Measurements from ENCODE around the gene LASP1. TPM values are rescaled to one million over a fixed set of nuclear protein-coding genes. Genes with fewer than 3 reads are reported as not detected.

Gene LASP1
- total RNA-seq, 1 donor from 2014 or later, result 201 TPM

DNA sequence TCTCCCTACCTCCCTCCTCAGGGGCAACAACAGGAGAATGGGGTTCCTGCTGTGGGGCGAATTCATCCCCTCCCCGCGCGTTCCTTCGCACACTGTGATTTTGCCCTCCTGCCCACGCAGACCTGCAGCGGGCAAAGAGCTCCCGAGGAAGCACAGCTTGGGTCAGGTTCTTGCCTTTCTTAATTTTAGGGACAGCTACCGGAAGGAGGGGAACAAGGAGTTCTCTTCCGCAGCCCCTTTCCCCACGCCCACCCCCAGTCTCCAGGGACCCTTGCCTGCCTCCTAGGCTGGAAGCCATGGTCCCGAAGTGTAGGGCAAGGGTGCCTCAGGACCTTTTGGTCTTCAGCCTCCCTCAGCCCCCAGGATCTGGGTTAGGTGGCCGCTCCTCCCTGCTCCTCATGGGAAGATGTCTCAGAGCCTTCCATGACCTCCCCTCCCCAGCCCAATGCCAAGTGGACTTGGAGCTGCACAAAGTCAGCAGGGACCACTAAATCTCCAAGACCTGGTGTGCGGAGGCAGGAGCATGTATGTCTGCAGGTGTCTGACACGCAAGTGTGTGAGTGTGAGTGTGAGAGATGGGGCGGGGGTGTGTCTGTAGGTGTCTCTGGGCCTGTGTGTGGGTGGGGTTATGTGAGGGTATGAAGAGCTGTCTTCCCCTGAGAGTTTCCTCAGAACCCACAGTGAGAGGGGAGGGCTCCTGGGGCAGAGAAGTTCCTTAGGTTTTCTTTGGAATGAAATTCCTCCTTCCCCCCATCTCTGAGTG, 49.6 kb downstream of the LASP1 start:
- no peaks in the 10 kb centered on the region for H3K27me3 ChIP-seq (ENCODE audit: control insufficient read depth, insufficient read depth, low read length)
- no peak overlapping the region for H3K4me3 ChIP-seq (ENCODE audit: low read depth, low read length)
- TF ChIP-seq, protein P1, sequence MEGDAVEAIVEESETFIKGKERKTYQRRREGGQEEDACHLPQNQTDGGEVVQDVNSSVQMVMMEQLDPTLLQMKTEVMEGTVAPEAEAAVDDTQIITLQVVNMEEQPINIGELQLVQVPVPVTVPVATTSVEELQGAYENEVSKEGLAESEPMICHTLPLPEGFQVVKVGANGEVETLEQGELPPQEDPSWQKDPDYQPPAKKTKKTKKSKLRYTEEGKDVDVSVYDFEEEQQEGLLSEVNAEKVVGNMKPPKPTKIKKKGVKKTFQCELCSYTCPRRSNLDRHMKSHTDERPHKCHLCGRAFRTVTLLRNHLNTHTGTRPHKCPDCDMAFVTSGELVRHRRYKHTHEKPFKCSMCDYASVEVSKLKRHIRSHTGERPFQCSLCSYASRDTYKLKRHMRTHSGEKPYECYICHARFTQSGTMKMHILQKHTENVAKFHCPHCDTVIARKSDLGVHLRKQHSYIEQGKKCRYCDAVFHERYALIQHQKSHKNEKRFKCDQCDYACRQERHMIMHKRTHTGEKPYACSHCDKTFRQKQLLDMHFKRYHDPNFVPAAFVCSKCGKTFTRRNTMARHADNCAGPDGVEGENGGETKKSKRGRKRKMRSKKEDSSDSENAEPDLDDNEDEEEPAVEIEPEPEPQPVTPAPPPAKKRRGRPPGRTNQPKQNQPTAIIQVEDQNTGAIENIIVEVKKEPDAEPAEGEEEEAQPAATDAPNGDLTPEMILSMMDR (IDR thresholded peaks at IDR 0.05; ENCODE audit: insufficient read depth, low read length, poor library complexity, severe bottlenecking), result no peak
- H3K36me3 ChIP-seq (ENCODE audit: control insufficient read depth, insufficient read depth, low read length), result peaks cover 4% of the 10 kb centered on the region
- DNase-seq (ENCODE audit: low read depth), result no peak

DNA sequence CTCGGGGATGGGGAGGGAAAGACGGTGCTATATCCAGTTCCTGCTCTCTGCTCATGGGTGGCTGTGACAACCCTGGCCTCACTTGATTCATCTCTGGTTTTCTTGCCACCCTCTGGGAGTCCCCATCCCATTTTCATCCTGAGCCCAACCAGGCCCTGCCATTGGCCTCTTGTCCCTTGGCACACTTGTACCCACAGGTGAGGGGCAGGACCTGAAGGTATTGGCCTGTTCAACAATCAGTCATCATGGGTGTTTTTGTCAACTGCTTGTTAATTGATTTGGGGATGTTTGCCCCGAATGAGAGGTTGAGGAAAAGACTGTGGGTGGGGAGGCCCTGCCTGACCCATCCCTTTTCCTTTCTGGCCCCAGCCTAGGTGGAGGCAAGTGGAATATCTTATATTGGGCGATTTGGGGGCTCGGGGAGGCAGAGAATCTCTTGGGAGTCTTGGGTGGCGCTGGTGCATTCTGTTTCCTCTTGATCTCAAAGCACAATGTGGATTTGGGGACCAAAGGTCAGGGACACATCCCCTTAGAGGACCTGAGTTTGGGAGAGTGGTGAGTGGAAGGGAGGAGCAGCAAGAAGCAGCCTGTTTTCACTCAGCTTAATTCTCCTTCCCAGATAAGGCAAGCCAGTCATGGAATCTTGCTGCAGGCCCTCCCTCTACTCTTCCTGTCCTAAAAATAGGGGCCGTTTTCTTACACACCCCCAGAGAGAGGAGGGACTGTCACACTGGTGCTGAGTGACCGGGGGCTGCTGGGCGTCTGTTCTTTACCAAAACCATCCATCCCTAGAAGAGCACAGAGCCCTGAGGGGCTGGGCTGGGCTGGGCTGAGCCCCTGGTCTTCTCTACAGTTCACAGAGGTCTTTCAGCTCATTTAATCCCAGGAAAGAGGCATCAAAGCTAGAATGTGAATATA, 50.8 kb downstream of the LASP1 start:
- peaks cover 4% of the 10 kb centered on the region for H3K36me3 ChIP-seq (ENCODE audit: control insufficient read depth, insufficient read depth, low read length)

DNA sequence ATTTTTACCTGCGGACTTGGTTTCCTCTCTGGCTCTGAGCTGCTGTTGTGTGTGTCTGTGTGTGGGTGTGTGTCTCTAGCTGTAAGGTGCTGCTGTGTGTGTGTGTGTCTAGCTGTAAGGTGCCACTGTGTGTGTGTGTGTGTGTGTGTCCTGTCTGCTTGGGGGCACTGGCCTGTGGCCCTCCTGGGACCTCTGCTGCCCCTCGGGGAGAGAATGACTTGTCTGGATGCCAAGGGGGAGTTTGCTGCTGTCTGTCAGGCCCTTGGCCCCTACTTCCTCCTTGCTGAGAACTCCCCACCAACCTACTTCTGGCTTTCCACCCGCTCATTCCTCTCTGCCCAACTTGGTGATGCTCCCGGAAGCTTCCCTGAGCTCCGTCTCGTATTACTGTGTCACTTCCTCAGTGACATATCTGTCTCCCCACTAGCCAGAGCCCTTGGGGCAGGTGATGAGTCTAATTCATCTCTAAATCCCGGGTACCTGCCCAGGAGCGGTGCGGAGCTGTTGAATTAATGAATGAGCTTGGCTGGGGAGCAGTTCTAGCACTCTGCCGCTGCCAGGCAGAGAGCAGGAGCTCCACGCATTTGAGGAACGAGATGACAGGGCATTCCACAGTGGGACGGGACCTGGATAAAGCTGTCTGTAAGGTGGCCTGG, 52.0 kb downstream of the LASP1 start:
- TF ChIP-seq, protein P1 (IDR thresholded peaks at IDR 0.05; ENCODE audit: insufficient read depth, low read length, poor library complexity, severe bottlenecking), result no peak
- DNase-seq (ENCODE audit: low read depth), result no peak
- Histone ChIP-seq H3K4me3 (ENCODE audit: low read depth, low read length) (no peak overlapping the region), H3K27me3 (ENCODE audit: control insufficient read depth, insufficient read depth, low read length) (no peaks in the 10 kb centered on the region), H3K36me3 (ENCODE audit: control insufficient read depth, insufficient read depth, low read length) (peaks cover 4% of the 10 kb centered on the region)

More for the DNA sequence above, 50.8 kb downstream of the LASP1 start:
- H3K27me3 ChIP-seq (ENCODE audit: control insufficient read depth, insufficient read depth, low read length), result no peaks in the 10 kb centered on the region
- H3K4me3 ChIP-seq (ENCODE audit: low read depth, low read length), result no peak overlapping the region
- DNase-seq (ENCODE audit: low read depth), result no peak
- TF ChIP-seq, protein P1 (IDR thresholded peaks at IDR 0.05; ENCODE audit: insufficient read depth, low read length, poor library complexity, severe bottlenecking), result no peak

DNA sequence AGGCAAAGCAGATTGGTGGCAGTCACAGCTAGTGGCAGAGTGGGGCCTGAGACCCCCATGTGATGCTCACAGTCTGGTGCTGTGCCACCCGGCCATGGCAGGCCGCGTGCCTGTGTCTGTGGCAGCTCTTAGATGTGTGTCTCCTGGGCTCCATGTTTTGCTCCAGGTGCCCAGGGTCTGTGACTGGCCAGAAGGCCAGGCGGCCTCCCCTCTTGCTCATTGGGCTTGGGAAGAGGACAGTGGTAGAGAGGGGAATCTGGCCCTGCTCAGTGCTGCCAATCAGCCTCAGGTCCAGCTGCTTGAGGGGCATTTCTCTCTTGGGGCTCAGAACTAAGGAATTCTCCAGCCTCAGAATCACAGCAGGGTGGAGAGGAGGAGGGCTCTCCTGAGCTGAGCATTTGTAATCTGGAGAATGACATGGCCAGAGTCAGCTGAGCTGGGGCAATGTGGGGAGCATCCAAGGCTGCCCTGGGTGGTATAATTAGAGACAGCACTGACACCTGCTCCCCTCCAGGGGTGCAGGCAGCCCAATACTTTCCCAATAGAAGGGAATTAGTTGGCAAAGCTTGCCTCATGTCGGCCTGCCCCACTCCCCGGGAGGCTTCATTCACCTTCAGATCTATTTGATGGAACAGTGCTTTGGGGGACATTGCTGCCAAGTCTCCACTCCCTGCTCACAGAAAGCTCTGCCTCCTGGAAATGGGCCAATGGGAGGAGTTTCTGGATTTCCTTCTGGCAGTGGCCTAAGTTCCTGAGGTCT, 52.9 kb downstream of the LASP1 start:
- peaks cover 4% of the 10 kb centered on the region for H3K36me3 ChIP-seq (ENCODE audit: control insufficient read depth, insufficient read depth, low read length)
- no peaks in the 10 kb centered on the region for H3K27me3 ChIP-seq (ENCODE audit: control insufficient read depth, insufficient read depth, low read length)
- no peak for DNase-seq (ENCODE audit: low read depth)
- H3K4me3 ChIP-seq (ENCODE audit: low read depth, low read length), result no peak overlapping the region
- TF ChIP-seq, protein P1 (IDR thresholded peaks at IDR 0.05; ENCODE audit: insufficient read depth, low read length, poor library complexity, severe bottlenecking), result no peak

DNA sequence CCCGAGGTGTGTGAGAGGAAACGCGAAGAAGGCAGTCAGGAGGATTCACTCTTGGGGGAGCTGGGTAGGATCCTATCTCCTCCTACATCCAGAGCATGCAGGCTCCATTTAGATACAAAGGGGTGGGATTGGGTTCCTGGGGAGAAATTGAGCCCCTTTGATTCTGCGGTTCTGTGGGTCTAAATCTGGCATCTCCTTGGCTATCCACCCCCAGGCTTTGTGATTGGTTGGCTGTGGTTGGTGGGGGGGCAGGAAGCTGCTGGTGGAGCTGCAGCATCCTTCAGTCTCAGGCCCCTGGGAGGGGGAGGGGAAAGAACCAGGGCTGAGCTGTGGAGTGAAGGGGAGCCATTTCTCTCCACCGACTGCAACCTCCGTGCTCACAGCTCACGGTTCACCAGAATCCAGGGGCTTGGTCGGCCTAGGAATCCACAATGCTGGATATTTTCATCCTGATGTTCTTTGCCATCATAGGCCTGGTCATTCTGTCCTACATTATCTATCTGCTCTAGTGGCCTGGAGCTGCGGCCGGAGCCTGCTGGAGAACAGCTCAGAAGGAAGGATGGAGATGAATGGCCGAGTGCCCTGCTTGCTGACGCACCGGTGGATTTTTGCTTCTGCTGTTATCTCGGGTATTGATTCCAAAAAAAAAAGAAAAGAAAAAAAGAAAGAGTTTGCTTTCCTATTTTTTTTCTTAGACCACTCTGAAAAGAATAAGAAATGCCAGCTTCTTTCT, 55.6 kb downstream of the LASP1 start, which contains the start of gene LASP1NB:
TSS of gene LASP1NB (plus strand) at position 352 of the 733 bp plus-strand sequence.
- TF ChIP-seq, protein P1 (IDR thresholded peaks at IDR 0.05; ENCODE audit: insufficient read depth, low read length, poor library complexity, severe bottlenecking), result no peak
- DNase-seq (ENCODE audit: low read depth), result no peak
- Histone ChIP-seq H3K4me3 (ENCODE audit: low read depth, low read length) (no peak within 1 kb of the TSS), H3K36me3 (ENCODE audit: control insufficient read depth, insufficient read depth, low read length) (no peaks in the 10 kb centered on the region), H3K27me3 (ENCODE audit: control insufficient read depth, insufficient read depth, low read length) (no peaks in the 10 kb centered on the region)
